Stimulated activated CD4-positive, alpha-beta T cell treated with anti-CD3 and anti-CD28 coated beads, Interleukin-4, amount 100 ng/mL, for 48 hours (primary cell): ENCODE results near the gene GIGYF2.

ENCODE experiments used
- DNase-seq, 2 donors: peaks; one replicate each; pipeline ENCODE4 v3.0.0-alpha.2; 2020; ENCODE audit warnings: low read depth in 2 of 2

The GIGYF2 gene

DNA sequence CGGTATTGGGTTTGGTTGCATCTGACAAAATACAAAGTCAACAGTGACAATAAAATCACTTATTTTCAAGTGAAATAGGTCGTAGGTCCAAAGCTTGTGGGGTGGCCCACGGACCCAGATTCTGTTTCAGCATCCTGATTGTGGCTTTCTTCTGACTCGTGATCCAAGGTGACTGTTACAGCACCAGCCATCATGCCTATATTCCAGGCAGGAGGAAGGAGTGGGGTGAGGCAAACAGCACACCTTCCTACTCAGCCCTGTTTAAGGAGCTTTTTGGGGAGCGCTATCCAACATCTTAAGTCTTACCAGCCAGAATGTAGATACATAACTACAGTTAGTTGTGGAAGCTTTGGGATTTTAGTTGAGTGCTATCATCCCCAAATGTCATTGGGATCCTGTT, 164.2 kb downstream of the GIGYF2 start:
- no peak for DNase-seq

DNA sequence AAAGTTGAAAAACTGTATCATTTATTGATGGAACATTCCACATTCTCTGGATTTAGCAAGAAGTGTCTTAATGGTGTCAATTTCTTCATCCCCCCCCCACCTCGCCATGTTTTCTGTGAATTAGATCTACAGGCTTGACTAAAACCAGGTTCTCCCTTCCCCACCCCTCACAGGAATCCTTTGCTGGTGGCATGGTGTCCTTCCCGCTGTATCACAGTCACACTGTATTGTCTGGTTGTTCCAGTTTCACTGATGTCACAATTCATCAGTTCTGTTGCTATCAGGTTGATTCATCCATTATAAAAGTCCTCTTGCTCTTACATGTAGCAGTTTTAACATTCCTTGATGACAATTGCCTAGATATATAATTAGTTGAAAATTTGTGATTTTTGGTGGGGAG, 166.9 kb downstream of the GIGYF2 start:
- no peak for DNase-seq

DNA sequence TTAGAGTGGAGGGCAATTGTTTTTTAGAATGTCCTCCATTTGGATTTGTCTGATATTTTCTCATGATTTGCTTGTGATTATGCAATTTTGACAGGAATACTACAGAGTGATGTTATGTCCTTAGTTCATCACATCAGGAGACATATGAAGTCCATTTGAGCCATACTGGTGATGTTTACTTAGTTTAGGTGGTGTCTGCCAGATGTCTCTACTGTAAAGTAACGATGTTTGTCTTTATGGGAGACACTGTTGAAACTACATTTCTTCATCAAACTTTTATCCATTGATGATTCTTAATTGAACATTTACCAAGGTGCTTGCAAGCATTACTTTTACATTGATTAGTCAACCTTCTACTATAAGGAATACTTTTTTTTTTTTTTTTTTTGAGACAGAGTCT, 168.0 kb downstream of the GIGYF2 start:
- DNase-seq = no peak

DNA sequence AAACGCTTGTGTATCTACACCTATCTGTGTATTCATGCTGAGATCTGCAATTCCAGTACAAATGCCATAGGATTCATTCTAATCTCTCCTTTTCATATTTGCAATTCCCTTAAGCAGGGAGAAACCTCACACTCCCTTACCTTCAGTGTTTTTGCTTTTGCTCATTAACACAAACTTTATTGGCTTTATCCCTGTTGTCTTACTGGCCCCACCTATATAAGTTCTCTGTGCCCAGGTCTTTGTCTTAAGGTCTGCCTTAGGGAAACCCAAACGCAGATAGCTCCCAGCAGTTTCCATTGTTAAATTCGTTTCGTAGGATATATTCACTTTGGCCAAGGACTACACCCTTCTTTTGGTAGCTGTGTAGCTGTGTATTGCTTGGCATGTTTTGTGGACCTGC, 169.0 kb downstream of the GIGYF2 start:
- no peak for DNase-seq

DNA sequence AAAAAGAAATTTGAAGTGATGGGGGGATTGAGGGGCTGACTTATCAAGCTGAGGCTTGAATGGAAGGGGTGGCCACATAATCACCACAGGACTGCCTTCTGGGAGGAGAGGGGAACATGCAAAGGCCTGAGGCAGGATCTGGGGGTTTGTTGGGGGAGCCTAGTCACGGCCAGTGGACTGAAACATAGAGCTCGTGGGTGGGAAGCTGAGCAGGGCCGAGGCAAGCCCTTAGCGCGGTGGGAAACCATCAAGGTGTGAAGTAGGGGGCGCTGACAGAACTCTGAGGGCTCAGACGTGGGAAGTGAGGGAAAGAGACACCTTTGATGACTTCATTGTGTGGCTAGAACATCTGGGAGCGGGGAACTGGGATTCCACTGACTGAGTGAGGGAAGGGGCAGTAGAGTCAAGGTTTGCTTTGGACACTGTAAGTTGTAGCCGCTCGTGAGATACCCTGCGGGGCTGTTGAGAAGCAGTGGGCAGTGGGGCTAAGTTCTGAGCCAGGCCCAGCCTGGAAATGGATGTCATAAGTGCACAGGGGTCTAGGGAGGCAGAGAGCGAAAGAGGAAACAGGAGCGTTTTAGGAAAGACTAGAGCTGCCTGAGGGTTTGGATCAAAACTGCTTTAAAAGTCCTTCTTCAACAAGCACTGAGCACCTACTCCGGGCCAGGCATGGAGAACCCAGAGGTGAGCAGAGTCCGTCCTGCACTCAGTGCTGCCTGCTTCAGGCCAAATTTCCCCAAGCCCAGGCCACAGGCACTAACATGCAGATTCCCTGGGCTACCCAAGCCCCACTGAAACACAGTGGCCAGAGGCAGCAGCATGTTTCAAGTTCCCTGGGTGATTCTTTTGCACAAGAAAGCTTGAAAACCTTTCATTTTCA, 172.2 kb downstream of the GIGYF2 start:
- no peak for DNase-seq

DNA sequence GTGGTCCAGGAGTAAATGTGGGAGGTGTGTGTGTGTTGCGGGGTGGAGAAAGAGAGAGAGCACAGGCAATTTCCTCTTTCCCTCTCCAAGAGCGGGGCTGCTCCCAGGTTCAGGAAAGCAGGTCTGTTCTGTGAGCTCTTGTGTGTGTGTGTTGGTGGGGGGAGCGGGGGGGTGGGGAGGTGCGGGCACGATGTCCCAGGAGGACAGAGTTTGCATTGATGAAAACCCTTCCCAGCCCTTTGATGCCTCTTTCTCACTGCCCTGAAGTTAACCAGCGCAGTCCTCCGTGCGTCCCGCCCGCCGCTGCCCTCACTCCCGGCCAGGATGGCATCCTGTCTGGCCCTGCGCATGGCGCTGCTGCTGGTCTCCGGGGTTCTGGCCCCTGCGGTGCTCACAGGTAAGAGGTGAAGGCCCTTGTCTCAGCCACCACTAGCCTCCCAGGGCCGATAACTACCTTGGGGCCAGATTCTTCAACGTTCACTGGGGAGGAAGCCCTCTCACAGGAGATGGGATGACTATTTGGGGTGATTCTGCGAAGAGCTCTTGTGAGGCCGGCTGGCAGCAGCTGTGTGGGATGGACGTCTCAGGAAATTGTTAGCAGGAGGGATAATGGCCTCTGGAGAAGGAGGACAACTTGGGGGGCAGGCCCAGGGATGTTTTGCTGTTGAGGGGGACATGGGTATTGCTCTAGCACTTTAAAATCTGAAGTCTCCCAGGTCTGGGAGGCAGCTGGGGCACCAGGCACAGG, 173.1 kb downstream of the GIGYF2 start, which contains the start of gene SNORC:
SNORC (plus strand) TSS at position 247 of the 748 bp plus-strand sequence; CDS start at position 325, 78 bp downstream.
- DNase-seq = no peak

DNA sequence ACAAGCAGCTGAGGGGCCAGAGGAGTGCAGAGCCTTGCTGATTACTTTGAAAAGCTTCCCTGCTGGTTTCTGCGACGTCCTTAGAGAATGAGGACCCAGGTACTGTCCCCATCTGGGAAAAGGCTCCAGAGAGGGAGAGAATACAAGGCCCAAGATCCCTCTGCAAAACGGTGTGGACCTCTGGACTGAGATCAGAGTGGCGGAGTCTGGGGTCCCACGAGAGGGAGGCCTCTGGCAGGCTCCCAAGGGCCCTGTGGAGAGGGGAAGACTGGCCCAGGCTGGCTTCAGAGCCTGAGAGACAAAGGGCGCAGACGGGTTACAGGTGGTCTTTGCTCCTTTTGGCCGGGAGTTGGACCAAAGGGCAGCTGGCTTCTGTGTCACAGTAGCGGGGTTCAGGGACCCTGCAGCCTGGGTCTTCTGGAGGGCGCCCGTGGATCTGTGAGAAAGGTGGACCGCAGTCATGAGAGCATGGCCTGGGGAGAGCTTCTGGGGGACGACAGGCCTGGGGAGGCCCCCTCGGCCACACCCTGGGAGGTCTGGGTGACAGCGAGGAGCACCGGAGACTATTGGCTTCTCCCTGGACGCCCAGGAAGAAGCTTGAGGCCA, 173.7 kb downstream of the GIGYF2 start:
- no peak for DNase-seq

DNA sequence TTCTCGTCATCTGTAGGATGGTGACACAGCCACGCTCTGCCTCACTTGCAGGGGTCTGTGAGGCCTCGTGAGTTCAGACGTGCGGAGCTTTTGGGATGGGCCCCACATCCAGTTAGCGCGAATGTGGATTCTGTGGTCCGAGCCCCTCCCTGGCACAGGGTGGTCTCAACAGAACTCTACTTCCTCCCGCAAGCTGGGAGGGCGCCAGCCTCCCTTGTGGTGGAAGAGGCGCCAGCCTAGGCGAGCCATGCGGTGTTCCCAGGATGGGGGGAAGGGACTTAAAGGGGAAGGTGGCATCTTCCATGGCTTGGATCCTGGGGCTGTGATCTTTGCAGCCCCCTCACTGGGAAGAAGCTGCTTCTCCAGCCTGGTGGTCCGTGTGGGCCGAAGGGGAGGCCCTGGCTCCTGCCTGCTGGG, 174.3 kb downstream of the GIGYF2 start:
- no peak for DNase-seq

DNA sequence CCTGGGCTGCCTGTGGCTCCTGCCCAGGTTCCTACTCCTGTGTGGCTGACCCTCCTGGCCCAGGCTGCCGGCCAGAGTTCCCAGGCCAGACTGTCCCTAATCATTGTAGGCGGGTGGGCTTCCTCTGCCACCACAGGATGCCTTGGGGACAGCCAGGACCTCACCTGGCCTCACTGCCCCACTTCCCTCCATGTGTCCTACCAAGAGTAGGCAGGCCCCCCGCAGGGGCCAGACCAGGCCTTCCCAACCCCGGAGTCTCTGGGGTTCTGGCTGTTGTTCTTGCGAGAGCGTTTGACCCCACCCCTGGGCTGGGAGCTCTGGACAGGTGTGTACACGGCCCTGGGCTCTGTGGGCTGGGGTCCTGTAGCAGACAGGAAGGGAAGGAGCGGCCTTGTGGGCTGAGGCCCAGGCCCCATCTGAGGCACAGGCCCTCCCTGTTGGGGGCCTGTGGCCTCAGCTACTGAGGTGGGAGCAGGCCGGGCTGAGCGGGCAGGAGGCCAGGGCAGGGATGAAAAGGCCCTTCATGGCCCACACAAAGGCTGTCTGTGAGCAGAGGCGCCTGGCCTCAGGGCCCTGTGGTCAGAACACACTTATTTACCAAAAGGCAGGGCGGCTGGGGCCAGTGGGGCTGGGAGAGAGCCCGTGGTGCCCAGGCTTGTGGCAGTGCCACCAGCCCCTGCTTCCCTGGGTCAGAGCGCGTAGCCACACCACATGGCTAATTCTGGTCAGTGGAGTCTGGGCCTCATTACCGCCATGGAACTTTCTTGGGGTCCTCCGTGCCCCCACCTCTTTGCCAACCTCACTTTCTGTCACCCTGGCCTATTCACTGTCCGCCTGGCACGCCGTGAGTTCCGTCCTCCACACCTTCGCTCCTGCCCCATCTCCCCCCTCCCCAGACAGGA, 175.0 kb downstream of the GIGYF2 start:
- DNase-seq = no peak

DNA sequence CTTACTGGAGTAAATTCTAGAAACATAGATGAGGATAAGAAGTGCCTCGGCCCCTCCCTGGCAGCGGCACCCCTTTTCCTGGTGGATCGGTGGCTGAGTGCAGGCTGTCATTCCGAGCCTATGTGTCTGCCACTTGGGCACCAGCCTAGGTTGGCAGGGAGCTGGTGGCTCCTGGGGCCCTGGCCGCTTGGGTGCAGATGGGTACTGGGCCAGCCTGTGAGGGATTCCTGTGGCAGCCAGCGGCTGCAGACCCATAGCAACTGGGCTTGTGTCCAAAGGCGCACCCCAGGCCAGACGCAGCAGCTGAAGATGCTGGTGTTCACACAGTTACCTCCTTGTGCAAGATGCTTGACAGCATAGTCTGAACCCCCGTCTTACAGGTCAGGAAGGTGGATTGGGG, 175.7 kb downstream of the GIGYF2 start:
- DNase-seq = no peak

DNA sequence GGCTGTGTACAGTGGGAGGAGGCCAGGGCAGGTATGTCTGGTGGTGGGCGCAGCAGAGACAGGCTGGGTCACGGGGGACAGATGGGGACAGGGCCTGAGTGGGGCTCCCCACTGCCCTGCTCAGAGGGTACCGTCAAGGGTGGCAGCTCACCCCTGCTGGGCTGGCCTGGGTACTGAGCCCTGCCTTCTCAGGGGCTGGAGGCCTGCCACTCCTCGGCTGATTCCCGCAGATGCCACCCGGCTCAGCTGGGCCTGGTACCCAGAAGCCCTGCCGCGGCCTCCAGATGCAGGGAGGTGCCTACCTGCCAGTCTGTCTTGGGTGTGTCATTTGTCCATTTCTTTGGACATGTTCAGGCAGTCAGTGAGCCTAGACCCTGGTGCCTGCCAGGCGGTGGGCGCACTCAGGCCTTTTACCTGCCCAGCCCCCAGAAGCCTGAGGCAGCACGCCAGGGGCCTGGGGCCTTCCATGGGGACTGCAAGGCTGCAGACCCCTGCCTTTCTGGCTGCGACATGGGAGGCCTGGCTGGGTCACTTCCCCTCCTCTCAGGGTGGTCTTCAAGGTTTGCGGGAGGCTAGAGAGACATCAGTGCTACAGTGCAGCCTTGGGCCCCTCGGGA, 176.3 kb downstream of the GIGYF2 start:
- DNase-seq = no peak

DNA sequence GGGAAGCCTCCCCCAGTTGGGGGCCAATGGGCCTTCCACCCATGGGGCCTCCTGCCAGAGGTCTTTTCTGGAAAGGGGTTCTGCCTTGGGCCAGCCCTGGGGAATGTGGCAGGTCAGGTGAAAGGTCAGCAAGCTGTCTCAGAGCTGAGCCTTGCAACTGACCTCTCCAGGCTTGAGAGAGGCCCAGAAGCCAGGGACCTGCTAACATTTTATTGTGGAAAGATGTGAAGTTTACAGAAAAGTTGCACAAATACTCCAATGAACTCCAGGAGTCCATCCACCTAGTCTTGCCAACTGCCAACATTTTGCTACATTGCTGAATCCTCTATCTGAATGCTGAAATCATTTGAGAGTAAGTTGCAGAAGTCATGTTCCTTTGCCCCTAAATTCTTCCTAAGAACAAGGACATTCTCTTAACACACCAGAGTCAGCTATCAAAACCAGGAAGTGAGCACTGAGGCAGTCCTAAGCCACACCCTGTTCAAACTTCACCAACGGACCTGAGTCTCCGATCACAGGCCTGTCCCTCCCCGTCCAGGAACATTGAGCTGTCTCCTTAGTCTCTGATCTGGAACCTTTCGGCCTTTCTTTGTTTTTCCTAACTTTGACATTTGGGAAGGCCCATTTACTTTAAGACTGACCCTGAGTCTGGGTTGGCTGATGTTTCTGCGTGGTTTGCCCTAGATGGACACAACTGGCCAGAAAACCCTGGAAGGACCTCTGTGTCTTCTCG, 176.9 kb downstream of the GIGYF2 start:
- no peak for DNase-seq

DNA sequence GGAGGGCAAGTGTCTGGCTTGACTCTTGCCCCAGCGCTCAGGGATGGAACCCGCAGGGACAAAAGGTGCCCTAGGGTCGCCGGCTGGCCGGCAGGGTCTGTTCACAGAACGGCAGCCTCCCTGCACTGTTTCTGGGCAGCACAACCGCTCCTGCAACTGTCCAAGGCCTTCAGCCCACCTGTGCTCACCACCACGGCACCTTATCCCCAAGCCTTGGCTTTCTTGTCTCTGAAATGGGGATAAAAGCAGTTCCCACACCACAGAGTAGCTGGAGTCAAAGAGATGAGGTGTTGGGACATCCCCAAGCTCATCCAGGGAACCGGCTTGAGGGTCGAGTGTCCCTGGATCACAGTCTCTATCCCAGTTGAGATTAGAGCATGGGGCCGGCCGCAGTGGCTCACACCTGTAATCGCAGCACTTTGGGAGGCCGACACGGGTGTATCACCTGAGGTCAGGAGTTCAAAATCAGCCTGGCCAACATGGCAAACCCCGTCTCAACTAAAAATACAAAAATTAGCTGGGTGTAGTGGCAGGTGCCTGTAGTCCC, 177.6 kb downstream of the GIGYF2 start:
- DNase-seq = no peak

DNA sequence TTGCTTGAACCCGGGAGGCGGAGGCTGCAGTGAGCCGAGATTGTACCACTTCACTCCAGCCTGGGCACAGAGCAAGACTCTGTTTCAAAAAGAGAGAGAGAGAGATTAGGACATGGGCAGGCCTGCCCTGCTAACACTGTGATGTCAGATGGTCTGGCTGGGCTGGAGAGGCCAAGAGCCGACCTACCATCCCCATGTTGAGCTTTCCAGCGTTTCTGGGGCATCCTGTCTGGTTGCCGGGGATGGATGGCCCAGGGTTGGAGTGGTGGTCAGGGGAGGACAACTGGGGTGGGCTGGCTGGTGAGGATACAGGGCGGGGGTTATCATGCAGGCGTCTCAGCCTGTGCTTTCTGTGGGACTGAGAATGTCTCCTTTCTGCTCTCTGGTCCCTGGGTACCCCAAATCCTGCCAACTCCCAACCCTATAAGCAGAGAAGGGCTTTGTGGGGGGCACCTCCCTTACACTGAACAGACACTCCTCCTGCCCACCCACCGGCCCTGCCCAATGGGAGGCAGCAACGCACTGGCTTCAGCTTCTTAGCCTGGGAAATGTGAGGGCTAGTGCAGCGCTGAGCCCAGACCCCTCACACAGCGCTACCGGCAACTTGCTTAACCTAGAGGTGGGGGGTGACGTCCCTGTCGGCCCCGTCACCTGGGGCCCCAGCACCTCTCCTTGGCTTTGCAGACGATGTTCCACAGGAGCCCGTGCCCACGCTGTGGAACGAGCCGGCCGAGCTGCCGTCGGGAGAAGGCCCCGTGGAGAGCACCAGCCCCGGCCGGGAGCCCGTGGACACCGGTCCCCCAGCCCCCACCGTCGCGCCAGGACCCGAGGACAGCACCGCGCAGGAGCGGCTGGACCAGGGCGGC, 178.4 kb downstream of the GIGYF2 start:
- DNase-seq = no peak

DNA sequence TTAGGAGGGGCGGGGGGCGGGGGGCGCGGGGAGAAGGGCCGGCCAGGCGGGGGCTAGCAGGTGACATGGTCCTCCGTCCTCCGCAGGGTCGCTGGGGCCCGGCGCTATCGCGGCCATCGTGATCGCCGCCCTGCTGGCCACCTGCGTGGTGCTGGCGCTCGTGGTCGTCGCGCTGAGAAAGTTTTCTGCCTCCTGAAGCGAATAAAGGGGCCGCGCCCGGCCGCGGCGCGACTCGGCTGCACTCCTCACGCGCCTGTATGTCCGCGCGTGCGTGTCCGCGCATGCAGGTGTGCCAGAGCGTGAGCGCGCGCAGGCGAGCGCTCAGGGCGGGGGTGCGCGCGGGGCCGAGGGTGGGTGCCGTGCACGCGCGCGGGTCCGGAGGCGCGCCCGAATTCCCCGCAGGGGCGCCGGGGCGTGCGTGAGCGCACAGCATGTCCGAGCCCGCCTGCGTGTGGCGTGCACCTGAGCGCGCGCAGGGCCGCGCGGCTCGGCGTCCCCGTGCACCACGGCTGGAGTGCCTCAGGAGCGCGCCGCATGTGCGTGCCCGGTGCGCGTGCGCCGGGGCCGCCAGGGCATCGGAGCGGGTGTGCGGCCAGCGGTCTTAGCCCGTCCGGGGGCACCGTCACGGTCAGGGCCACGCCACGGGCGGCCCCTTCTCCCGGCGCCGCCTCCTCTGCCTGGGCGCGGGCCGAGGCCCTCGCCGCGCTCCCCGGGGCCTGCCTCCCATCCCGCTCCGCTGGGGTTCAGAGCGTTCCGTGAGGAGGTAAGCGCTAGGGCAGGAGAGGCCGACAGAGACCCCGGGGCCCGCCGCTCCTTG, 179.2 kb downstream of the GIGYF2 start:
- DNase-seq = peak in 1 of 2 donors; percentile 25

DNA sequence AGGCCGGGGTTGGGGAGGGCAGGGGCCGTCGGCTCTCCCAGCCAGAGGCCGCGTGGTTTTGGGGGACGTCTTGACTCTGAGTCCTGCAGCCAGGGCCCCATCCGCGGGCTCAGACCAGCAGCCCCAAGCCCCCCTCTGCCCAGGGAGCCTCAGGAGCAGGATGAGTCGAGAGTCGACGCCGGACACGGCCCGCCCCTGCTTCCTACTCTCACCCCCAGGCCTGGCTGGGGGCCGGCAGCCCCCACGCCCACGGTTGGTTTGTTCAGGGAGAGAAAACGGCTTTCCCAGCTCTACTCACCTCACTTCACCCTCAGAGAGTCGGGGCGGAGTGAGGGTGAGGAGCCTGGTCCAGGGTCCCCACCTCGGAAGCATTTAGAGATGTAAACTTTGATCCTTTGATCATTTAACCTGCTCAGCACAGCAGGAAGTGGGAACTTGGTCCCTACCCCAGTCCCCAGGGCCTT, 179.9 kb downstream of the GIGYF2 start:
- DNase-seq = no peak

DNA sequence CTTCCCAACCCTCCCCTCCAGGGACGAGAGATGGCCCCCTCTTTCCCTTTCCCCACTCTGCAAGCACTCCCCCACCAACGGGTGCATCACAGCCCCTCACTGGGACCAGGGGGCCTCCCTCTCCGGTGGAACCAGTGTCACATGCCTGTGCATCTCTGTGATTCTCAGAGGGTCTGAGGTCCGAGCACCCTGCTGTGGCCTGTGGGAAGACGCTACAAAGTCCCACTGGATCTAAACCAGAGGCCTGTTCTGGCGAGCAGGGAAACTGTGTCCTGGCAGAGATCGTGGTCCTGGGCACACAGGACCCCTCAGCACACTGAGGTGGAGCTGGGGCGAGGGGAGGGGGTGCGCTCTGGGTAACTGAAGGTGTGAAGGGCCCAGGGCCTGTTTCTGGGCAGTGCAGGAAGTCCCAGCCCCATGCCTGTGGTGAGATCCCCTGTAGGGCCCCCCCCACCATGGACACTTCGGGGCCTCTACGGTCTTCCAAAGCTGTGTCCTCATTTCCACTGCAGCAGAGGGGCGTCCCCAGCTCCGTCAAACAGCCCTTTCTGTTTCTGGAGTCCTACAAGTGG, 180.9 kb downstream of the GIGYF2 start:
- DNase-seq = no peak
